HG02798 (cell line): Measurements from ENCODE around the gene AKIRIN2.
"Not testable (repeated sequence)": the region's sequence is repeated elsewhere in the genome, so short reads cannot be mapped to it uniquely, and the experiment has no call there.

ENCODE experiments used
- ATAC-seq: cut with Tn5 transposase; IDR thresholded peaks from one replicate; pipeline ENCODE4 v1.9.1; 2021; ENCODE audit warnings: mild to moderate bottlenecking; ENCODE audit not compliant: unreplicated experiment, poor library complexity

Gene AKIRIN2

DNA sequence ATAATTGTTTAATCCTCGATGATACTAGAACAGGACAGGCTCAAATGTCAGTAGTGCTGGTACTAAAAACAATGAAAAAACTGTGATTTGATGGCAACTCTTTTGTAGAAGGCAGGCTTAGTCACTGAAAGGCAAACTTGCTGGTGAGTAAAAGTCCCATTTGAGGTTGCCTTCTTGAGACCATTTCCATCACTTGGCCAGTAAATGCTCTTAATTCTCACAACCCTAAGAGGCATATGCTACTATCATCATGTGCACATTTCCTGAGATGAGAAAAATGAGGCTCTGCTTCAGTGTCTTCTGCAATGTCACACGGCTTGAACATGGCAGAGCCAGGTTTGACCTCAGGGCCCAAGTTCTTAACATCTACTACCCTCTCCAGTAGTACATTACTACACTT lies 9.9 kb downstream of the AKIRIN2 start:
- ATAC-seq: no peak

GRCh38 chr6:87690441-87690840 lies 11.6 kb downstream of the AKIRIN2 start:
- ATAC-seq: no peak

DNA sequence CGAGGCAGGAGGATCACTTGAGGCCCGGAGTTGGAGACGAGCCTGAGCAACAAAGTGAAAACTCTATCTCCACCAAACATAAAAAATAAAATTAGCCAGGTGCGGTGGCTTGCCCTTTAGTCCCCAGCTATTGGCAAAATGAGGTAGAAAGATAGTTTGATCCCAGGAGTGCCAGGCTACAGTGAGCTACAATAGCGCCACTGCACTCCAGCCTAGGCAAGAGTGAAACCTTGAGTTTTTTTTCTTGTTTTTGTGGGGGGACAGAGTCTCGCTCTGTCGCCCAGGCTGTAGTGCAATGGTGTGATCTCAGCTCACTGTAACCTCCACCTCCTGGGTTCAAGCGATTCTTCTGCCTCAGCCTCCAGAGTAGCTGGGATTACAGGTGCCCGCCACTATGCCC lies 14.1 kb downstream of the AKIRIN2 start:
- ATAC-seq: not testable (repeated sequence)

DNA sequence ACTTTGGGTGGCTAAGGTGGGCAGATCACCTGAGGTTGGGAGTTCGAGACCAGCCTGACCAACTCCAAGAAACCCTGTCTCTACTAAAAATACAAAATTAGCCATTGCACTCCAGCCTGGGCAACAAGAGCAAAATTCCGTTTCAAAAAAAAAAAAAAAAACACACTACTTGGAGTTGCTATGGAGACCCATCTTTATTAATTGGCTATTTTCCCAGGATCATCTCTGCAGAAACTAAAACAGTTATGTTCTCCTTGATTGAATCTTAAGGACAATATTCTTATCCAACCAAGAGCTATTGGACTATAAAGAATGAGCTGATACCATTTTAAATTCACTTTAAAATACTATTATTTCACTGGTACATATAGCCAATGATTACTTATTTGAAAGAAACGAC lies 14.7 kb downstream of the AKIRIN2 start:
- no peak for ATAC-seq

DNA sequence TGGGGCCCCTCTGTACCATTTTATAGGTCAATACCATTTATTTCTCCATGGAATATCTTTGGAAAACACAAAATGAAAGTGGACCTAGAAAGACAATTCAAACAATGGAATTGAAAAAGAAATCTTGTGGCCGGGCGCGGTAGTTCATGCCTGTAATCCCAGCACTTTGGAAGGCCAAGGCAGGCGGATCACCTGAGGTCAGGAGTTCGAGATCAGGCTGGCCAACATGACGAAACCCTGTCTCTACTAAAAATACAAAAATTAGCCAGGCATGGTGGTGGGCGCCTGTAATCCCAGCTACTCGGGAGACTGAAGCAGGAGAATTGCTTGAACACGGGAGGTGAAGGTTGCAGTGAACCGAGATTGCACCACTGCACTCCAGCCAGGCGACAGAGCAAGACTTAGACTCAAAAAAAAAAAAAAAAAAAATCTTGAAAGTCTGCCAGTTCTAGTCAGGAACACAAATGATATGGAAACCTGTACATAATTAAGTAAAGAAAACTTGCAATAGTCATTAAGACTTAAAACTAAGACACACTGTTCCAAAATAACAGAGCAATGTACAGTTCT lies 15.3 kb downstream of the AKIRIN2 start:
- not testable (repeated sequence) for ATAC-seq

- no peak for ATAC-seq
Observed at GRCh38 chr6:87684895-87685654, 17.0 kb downstream of the AKIRIN2 start.

GRCh38 chr6:87683890-87684289 lies 18.1 kb downstream of the AKIRIN2 start:
- no peak for ATAC-seq

GRCh38 chr6:87682310-87682709 lies 19.7 kb downstream of the AKIRIN2 start:
- peak; percentile 42 for ATAC-seq

- ATAC-seq: no peak
Observed at GRCh38 chr6:87675004-87675681, 26.9 kb downstream of the AKIRIN2 start.

GRCh38 chr6:87674290-87674689 lies 27.7 kb downstream of the AKIRIN2 start:
- ATAC-seq: no peak

DNA sequence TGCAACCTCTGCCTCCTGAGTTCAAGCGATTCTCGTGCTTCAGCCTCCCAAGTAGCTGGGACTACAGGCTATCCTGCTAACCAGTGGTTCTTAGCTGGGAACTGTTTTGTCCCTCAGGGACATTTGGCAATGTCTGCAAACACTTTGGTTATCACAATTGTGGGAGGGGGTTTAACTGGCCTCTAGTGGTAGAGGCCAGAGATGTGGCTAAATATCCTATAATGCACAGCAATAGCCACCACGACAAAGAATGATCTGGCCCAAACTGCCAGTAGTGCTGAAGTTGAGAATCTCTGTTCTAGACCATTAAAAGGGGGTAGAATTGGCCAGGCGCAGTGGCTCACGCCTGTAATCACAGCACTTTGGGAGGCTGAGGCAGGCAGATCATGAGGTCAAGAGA lies 28.8 kb downstream of the AKIRIN2 start:
- no peak for ATAC-seq

- no peak for ATAC-seq
Observed at GRCh38 chr6:87672641-87673040, 29.4 kb downstream of the AKIRIN2 start.

- ATAC-seq: no peak
Observed at GRCh38 chr6:87671555-87672029, 30.4 kb downstream of the AKIRIN2 start.

DNA sequence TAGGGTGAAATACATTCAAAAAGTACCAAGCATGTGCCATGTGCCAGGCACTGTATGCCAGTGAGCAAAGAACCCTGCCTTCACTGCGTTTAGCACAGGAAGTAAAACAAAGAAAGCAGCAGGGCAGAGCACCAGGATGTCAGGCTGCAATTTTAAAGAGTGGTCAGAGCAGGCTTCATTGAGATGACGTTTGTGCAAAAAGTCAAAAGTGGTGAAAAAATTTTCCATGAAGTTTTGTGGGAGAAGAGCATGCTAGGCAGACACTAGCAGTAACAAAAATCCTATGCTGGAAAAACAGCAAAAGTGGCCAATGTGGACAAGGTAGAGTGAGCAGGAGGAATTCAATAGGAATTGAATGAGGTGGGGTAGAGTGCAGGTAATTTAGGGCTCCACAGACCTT lies 31.3 kb downstream of the AKIRIN2 start:
- no peak for ATAC-seq

DNA sequence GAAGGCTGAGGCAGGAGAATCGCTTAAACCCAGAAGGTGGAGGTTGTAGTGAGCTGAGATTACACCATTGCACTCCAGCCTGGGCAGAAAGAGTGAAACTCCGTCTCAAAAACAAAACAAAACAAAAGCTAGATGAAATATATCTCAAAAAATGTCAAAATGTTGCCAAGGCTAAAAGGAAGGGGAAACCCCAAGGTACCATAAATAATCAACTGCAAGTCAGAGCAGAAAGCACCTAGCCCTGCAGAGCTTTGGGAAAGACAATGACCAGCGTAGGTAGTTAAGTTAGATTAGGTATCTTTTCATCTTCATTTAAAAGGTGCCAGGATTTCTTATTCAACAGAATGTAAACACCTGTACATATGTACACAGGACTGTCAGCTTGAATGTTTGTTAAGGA lies 33.0 kb downstream of the AKIRIN2 start:
- peak; percentile 57 for ATAC-seq

DNA sequence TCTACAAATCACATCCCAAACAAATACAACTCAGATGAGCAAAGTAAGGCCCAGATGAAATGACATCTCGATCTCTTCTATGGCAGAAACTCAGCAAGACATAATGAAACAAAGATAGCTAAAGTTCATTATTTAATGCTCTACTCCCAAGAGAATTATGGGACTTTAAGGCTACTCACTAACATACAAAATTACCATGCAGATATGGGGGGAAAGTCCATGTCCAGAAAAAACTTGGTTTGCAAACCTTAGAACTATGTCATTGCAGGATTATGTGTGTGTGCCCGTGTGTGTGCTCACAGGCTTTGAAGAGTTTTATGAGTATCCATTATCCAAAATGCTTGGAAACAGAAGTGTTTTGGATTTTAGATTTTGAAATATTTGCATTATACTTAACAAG lies 34.0 kb downstream of the AKIRIN2 start:
- ATAC-seq: no peak

- ATAC-seq: no peak
Observed at GRCh38 chr6:87667032-87667431, 35.0 kb downstream of the AKIRIN2 start.

- ATAC-seq: no peak
Observed at GRCh38 chr6:87664921-87665485, 37.0 kb downstream of the AKIRIN2 start.

DNA sequence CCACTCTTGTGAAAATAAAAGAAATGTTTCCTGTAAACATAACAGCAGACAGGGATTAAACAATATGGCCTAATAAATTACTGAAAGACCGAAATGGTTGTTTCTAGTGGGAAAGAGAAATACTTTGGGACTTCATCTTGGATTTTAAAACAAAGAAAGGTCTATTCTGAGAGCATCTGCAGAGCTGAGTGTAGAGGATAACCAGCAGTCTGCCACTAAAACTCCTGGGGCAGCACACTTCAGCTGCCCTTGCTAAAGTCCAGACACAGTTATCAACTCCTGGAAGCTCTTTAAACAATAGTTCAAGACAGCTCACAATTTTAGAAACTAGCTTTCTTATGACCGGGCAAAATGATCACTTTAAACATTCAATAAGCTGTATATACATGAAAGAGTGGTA lies 38.6 kb downstream of the AKIRIN2 start:
- no peak for ATAC-seq

DNA sequence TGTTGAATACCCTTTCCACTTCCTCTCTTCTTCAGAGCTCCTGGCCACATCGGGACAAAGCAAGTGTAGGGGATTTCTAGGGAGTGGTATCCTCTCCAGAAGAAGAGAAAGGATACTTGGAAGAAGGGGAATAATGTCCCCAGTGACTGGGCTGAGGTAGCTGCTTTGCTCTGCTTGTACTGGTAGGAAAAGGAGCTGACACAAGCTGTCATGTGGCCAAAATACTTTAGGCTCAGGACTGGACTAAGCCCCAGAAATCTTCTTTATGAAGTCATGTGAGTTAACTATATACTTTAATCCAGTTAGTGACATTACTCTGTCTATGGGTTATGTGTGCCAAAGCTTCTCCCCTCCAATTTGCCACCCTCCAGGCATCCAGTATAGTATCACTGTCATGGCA lies 40.5 kb downstream of the AKIRIN2 start:
- ATAC-seq: no peak

DNA sequence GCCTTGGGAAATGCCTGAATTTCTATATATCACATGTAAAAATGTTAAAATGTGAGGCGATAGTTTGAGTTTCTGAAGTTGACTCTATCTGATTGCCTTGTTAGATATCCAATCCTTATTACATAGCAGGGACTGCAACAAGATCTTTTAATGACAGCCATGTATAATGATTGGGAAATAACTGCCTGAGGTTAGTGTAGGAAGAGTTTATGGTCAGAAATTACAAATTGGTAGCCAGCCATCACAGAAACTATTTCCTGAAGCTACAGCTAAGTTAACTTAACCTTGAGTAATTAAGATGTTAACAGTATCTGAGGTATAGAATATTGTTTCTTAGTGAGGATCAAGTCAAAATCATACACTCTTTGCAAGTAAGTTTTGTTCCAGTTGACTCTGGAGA lies 41.0 kb downstream of the AKIRIN2 start:
- no peak for ATAC-seq
